Mucosa of descending colon (tissue), 3 donors: ENCODE measurements around the gene TLE3. TPM values are rescaled to one million over a fixed set of nuclear protein-coding genes. Genes with fewer than 3 reads are reported as not detected.
A peak's percentile ranks its signal among the peaks of the same experiment; 100 is the strongest.

Experiments used
- ATAC-seq: fragments of 200-7000 bp; cut with Tn5 transposase; one replicate; pipeline ENCODE4 v1.9.1; 2020; ENCODE audit warnings: mild to moderate bottlenecking, moderate library complexity
- DNase-seq, 3 donors: peaks; one replicate each; pipeline ENCODE4 v3.0.0-alpha.2; 2020
- H3K36me3 ChIP-seq: fragments of 200-600 bp; one replicate; pipeline ENCODE4 v1.8.0; 2021; ENCODE audit warnings: low read depth, mild to moderate bottlenecking
- H3K4me1 ChIP-seq: fragments of 200-600 bp; one replicate; pipeline ENCODE4 v1.8.0; 2021; ENCODE audit warnings: low read depth, mild to moderate bottlenecking
- H3K4me3 ChIP-seq: fragments of 200-600 bp; one replicate; pipeline ENCODE4 v1.8.0; 2021; ENCODE audit warnings: mild to moderate bottlenecking
- H3K9me3 ChIP-seq: fragments of 200-600 bp; one replicate; pipeline ENCODE4 v1.8.0; 2021; ENCODE audit warnings: mild to moderate bottlenecking
- intact Hi-C, 2 donors: fragments of 100-400 bp; cut with DNase I in 1 of 2; cut with micrococcal nuclease in 1 of 2; formaldehyde crosslinking; loops; one replicate each; pipeline versions ENCODE4 v1.11.0 to v1.11.1; 2022; cut with DNase I, micrococcal nuclease
- total RNA-seq, 3 donors: library from RNA; stranded (reverse); fragmentation: NEBNext Ultra II Directional in 2 of 3; extraction: Animal tissue kit (Norgen Biotek cat#: 25700) in 2 of 3; gene quantifications; one replicate each; pipeline versions ENCODE4 v1.2.1 to v1.2.4, GENCODE V29; 2021 to 2023
- TF ChIP-seq, protein P1 (sequence below): fragments of 200-600 bp; IDR thresholded peaks from one replicate; pipeline ENCODE4 v1.8.0; 2022; ENCODE audit warnings: antibody characterized with exemption, mild to moderate bottlenecking
- donor health status: DM: no; HTN: no; CAD: no; lungs with moderate emphysema.
- donor health status: DM: no; HTN: no; CAD: no.
- donor health status: DM: no; HTN: yes; CAD: no.

TLE3 gene
- total RNA-seq, 3 donors from 2014 or later, result 77.6 to 123 (median 103) TPM

DNA sequence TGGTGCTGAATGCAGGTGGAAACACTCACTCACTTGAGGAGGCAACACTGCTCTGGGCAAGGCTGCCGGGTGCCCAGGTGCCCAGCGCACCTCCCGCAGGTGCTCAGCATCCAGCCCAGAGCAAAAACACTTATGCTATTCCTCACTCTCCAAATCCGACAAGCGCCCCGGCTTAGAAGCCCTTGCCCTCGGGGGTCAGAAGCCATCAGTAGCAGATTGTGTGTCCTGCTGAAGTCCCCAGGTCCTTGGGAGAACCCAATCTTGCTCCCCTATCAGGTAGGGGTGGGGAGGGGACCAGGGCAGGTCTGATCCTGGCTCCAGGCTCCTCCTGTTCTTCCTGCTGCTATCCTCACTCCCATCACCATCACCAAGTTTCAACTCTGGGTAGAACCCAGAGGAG is 46.7 kb downstream of the TLE3 start:
- TF ChIP-seq, protein P1, sequence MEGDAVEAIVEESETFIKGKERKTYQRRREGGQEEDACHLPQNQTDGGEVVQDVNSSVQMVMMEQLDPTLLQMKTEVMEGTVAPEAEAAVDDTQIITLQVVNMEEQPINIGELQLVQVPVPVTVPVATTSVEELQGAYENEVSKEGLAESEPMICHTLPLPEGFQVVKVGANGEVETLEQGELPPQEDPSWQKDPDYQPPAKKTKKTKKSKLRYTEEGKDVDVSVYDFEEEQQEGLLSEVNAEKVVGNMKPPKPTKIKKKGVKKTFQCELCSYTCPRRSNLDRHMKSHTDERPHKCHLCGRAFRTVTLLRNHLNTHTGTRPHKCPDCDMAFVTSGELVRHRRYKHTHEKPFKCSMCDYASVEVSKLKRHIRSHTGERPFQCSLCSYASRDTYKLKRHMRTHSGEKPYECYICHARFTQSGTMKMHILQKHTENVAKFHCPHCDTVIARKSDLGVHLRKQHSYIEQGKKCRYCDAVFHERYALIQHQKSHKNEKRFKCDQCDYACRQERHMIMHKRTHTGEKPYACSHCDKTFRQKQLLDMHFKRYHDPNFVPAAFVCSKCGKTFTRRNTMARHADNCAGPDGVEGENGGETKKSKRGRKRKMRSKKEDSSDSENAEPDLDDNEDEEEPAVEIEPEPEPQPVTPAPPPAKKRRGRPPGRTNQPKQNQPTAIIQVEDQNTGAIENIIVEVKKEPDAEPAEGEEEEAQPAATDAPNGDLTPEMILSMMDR, result no peak
- Histone ChIP-seq H3K36me3 (peaks cover 6% of the 10 kb centered on the region), H3K4me3 (no peak overlapping the region), H3K4me1 (no peaks in the 10 kb centered on the region), H3K9me3 (no peaks in the 10 kb centered on the region)
- DNase-seq (peak in 1 of 3 donors; percentile 4), ATAC-seq (no peak)
- intact Hi-C loops, result no loop called here

DNA sequence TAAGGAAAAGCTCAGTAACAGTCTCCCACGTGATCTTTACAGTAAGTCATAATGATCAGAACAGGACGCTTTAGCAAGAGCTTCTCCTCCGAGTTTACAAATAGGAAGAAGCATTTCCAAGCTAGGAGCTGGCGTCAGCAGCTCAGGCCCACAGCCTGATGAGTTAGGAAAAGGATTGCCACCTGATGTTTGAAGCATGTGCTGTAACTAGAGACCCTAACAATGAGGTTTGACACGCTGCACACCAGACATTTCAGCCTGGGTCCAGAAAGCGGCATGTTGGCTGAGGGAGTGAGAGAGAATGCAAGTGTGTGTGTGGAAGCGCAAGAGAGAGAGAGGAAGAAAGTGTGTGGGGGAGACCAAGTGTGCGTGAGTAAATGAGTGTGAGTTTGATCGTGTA is 47.3 kb downstream of the TLE3 start:
- DNase-seq (no peak), ATAC-seq (no peak)
- H3K4me3 ChIP-seq, result no peak overlapping the region
- peaks cover 6% of the 10 kb centered on the region for H3K36me3 ChIP-seq
- intact Hi-C loops, result no loop called here
- no peaks in the 10 kb centered on the region for H3K4me1 ChIP-seq
- H3K9me3 ChIP-seq, result no peaks in the 10 kb centered on the region
- TF ChIP-seq, protein P1, result no peak

DNA sequence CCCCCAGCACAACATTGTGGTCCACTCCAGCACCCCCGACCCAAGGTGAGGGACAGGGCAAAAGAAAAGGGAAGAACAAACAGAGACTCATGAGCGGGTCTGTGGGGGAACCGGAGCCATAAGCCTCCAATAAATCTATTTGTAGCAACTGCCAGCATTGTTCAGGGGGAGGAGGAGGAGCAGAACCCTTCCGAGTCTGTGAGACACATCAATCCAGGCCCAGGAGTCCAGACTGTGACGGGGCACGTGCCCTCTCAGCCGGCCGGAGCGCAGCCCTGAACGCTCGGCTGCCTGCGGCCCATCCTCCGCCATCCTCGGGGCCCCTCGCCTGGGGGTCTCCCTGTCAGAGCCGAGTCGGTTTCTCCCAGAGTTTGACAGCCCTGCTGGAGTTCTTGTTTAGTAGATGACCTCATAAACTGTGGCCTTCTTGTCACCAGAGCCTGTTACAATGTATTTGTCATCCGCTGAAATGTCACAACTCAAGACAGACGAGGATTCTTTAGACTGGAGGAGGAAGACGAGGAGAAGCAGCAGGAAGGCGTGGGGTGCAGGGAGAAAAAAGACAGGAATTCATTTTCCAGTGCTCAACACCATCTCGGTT is 47.9 kb downstream of the TLE3 start:
- DNase-seq (peak in 1 of 3 donors; percentile 10), ATAC-seq (no peak)
- H3K4me3 ChIP-seq, result no peak overlapping the region
- no peaks in the 10 kb centered on the region for H3K9me3 ChIP-seq
- TF ChIP-seq, protein P1, result no peak
- H3K36me3 ChIP-seq, result peaks cover 6% of the 10 kb centered on the region
- intact Hi-C loops, result no loop called here
- H3K4me1 ChIP-seq, result no peaks in the 10 kb centered on the region

DNA sequence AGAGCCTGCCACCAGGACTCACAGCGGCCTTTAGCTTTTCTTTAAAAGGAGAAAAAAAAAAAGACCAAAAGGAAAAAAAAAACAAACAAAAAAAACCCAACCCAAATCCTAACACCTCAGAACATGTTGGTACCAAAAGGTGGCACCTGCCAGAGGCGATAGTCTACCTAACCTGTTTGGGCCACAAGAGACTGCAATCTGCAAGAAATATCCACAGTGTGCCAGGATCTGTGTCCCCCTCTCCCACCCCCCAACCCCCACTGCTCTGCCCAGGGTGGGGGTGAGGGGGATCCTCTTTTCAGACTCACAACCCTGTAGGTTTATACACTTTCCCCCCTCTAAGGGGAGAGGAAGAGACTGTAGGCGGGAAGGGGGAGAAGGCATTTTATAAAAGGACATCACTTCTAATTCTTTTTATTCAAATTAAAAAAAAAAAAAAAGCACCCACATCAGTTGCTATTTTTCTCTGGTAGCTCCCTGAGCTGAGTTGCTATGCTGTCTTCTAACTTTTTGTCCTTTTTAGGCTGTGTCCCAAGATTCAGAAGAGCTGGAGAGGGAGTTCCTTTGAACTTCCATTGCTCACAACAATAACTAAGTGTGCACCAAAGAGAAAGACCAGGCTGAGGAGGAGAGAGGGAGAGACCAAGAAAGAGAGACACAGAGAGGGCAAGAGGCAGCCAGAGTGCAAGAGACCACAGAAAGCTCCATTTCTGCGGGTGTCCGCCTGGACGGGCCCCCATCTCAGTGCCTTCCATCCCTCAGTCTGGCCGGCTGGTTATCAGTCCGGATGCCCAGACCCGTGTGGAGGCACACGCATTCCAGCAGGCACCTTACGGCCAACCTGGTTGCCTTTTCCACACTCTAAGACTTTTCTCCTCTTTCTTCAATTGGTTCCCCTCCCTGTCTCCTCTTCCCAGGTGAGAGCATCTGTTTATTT is 48.9 kb downstream of the TLE3 start:
- ATAC-seq, result no peak
- H3K4me3 ChIP-seq, result no peak overlapping the region
- TF ChIP-seq, protein P1, result no peak
- intact Hi-C loops, result no loop called here
- no peaks in the 10 kb centered on the region for H3K9me3 ChIP-seq
- H3K4me1 ChIP-seq, result no peaks in the 10 kb centered on the region
- peak in 1 of 3 donors; percentile 13 for DNase-seq
- peaks cover 6% of the 10 kb centered on the region for H3K36me3 ChIP-seq

DNA sequence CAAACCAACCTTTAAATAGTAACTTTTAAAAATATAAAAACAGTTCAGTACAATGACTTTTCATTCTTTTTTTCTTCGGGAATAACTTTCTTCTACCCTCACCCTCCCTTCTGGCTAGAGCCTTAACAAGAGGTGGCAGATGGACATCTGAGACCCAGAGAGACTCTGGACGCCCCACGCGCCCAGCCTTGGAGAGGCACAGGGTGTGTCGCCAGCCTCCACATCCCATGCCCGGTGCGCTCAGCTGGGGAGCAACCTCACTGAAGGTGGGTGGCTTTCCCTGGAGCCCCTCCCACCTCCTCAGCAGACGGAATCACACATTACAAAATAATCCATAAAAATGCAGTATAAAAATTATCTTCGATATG is 49.5 kb downstream of the TLE3 start:
- ATAC-seq (no peak), DNase-seq (peak in 1 of 3 donors; percentile 18)
- H3K9me3 ChIP-seq, result no peaks in the 10 kb centered on the region
- intact Hi-C loops, result no loop called here
- no peaks in the 10 kb centered on the region for H3K4me1 ChIP-seq
- peaks cover 6% of the 10 kb centered on the region for H3K36me3 ChIP-seq
- TF ChIP-seq, protein P1, result no peak
- no peak overlapping the region for H3K4me3 ChIP-seq
